Osteoblast (primary cell): ENCODE results near the gene FRMPD2. TPM values are rescaled to one million over a fixed set of nuclear protein-coding genes. Genes with fewer than 3 reads are reported as not detected.

Experiments
- DNase-seq: peaks from one replicate; pipeline ENCODE4 v3.0.0; 2011; ENCODE audit warnings: low spot score, mixed read lengths; ENCODE audit not compliant: insufficient read length; ENCODE audit errors: missing footprints
- H2AFZ ChIP-seq: 2 replicates; pipeline ENCODE4 v1.6.0; 2011; ENCODE audit warnings: mild to moderate bottlenecking, low read length
- H3K27ac ChIP-seq: 2 replicates; pipeline ENCODE4 v1.5.1; 2011; ENCODE audit warnings: mild to moderate bottlenecking, low read depth, low read length, moderate library complexity
- H3K27me3 ChIP-seq: 2 replicates; pipeline ENCODE4 v1.6.0; 2012; ENCODE audit warnings: mild to moderate bottlenecking, control low read depth, inconsistent platforms, low read length, moderate library complexity; ENCODE audit not compliant: insufficient read depth
- H3K36me3 ChIP-seq: 2 replicates; pipeline ENCODE4 v1.5.1; 2011; ENCODE audit warnings: mild to moderate bottlenecking, low read length, control low read depth, moderate library complexity; ENCODE audit not compliant: insufficient read depth
- H3K4me1 ChIP-seq: 2 replicates; pipeline ENCODE4 v1.5.1; 2011; ENCODE audit warnings: mild to moderate bottlenecking, low read length, control low read depth, moderate library complexity; ENCODE audit not compliant: insufficient read depth
- H3K4me2 ChIP-seq: 2 replicates; pipeline ENCODE4 v1.6.0; 2011; ENCODE audit warnings: mild to moderate bottlenecking, low read length; ENCODE audit not compliant: insufficient read depth
- H3K4me3 ChIP-seq: fragments of 200-600 bp; sonication (generic); 3 replicates; pipeline ENCODE4 v1.5.1; 2012; ENCODE audit warnings: mild to moderate bottlenecking, low read length, inconsistent platforms; ENCODE audit not compliant: insufficient read depth
- H3K79me2 ChIP-seq: 2 replicates; pipeline ENCODE4 v1.6.0; 2012; ENCODE audit warnings: mild to moderate bottlenecking, low read length, control low read depth, inconsistent platforms; ENCODE audit not compliant: insufficient read depth
- H3K9me3 ChIP-seq: 2 replicates; pipeline ENCODE4 v1.5.1; 2011; ENCODE audit warnings: low read depth, low read length, control low read depth
- H4K20me1 ChIP-seq: 2 replicates; pipeline ENCODE4 v1.6.0; 2012; ENCODE audit warnings: mild to moderate bottlenecking, low read length, control low read depth; ENCODE audit not compliant: insufficient read depth
- CTCF ChIP-seq: IDR thresholded peaks from 2 replicates; pipeline ENCODE4 v1.5.1; 2011; ENCODE audit warnings: mild to moderate bottlenecking, low read depth, low read length, moderate library complexity; ENCODE audit errors: extremely low read depth
- total RNA-seq: library from RNA; depleted of rRNA; stranded (reverse); fragments of >200 nt; gene quantifications from 2 replicates; pipeline ENCODE4 v1.2.3, GENCODE V29; 2012

Gene FRMPD2
- total RNA-seq, 1 donor, result not detected

DNA sequence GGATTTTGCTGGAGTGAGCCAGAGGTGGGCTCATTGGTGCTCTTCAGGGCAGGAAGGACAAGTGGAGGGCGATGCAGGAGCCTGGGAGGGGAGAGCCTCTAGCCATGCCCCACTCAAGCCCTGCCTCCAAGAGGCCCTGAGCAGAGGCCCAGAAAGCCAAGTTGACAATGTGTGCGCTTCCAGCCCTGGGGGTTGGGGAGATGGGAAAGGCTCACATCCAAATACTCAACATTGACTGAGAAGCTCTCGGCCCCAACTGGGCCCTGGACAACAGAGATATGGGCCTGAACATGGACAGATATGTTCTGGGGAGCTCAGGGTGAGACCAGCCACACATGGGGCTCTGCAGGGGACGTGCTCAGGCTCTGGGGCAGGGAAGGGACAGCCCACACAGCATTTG lies 39.0 kb downstream of the FRMPD2 start:
- H4K20me1 ChIP-seq, result no peaks in the 10 kb centered on the region
- no peak overlapping the region for H3K27ac ChIP-seq
- no peaks in the 10 kb centered on the region for H3K36me3 ChIP-seq
- no peaks in the 10 kb centered on the region for H3K4me1 ChIP-seq
- H2AFZ ChIP-seq, result no peak overlapping the region
- no peaks in the 10 kb centered on the region for H3K9me3 ChIP-seq
- H3K4me2 ChIP-seq, result no peak overlapping the region
- no peak overlapping the region for H3K4me3 ChIP-seq
- H3K27me3 ChIP-seq, result peaks cover 9% of the 10 kb centered on the region
- H3K79me2 ChIP-seq, result no peaks in the 10 kb centered on the region
- DNase-seq, result no peak
- no peak for TF ChIP-seq CTCF

GRCh38 chr10:48234787-48235186 lies 39.7 kb downstream of the FRMPD2 start:
- no peak for DNase-seq
- H3K4me2 ChIP-seq, result no peak overlapping the region
- H3K4me3 ChIP-seq, result no peak overlapping the region
- H3K27ac ChIP-seq, result no peak overlapping the region
- H2AFZ ChIP-seq, result no peak overlapping the region
- no peaks in the 10 kb centered on the region for H3K79me2 ChIP-seq
- H3K36me3 ChIP-seq, result no peaks in the 10 kb centered on the region
- no peaks in the 10 kb centered on the region for H4K20me1 ChIP-seq
- H3K9me3 ChIP-seq, result no peaks in the 10 kb centered on the region
- peaks cover 9% of the 10 kb centered on the region for H3K27me3 ChIP-seq
- no peaks in the 10 kb centered on the region for H3K4me1 ChIP-seq
- no peak for TF ChIP-seq CTCF

- Histone ChIP-seq H3K4me1 (no peaks in the 10 kb centered on the region), H3K27ac (no peak overlapping the region), H3K79me2 (no peaks in the 10 kb centered on the region), H3K27me3 (peaks cover 5% of the 10 kb centered on the region), H3K4me3 (no peak overlapping the region), H3K9me3 (no peaks in the 10 kb centered on the region), H3K36me3 (no peaks in the 10 kb centered on the region), H4K20me1 (no peaks in the 10 kb centered on the region), H3K4me2 (no peak overlapping the region), H2AFZ (no peak overlapping the region)
- no peak for DNase-seq
- no peak for TF ChIP-seq CTCF
These were observed 40.2 kb downstream of the FRMPD2 start for GRCh38 chr10:48234295-48234694.

DNA sequence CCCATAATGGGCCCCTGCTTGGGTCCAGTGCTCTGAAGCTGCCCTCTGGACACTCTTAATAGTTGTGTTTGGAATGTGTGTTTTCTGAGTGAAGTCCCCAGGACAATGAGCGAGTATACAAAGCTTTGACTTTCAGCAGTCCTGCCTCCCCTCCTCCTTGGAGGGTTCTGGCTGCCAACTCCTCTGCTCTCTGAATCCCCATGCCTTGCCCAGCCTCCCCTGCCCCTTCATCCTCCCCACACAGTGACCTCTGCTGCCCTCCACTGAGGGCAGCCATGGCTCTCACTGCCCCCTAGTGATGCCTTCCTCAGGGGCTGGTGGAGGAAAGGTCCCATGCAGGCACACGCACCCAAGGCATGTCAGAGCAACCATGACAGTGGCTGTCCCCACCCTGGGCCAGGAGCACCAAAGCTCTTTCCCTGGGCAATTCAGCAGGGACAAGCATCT lies 40.9 kb downstream of the FRMPD2 start:
- Histone ChIP-seq H3K4me3 (no peak overlapping the region), H3K36me3 (no peaks in the 10 kb centered on the region), H3K27me3 (peaks cover 3% of the 10 kb centered on the region), H3K79me2 (no peaks in the 10 kb centered on the region), H3K9me3 (no peaks in the 10 kb centered on the region), H3K4me1 (no peaks in the 10 kb centered on the region), H3K4me2 (no peak overlapping the region), H2AFZ (no peak overlapping the region), H3K27ac (no peak overlapping the region), H4K20me1 (no peaks in the 10 kb centered on the region)
- DNase-seq, result no peak
- no peak for TF ChIP-seq CTCF
